SW480 (cell line): ENCODE measurements around the gene MAPK8.

Source experiments
- DNase-seq: peaks from one replicate; pipeline ENCODE4 v3.0.0-alpha.2; 2016; ENCODE audit warnings: low spot score

The MAPK8 gene

GRCh38 chr10:48477141-48477540 is 170.7 kb downstream of the MAPK8 start:
- no peak for DNase-seq

GRCh38 chr10:48477616-48478015 is 171.1 kb downstream of the MAPK8 start:
- no peak for DNase-seq

- DNase-seq: no peak
Observed at GRCh38 chr10:48478469-48478868, 172.0 kb downstream of the MAPK8 start.

- DNase-seq: no peak
Observed at GRCh38 chr10:48478980-48479811, 172.7 kb downstream of the MAPK8 start.

GRCh38 chr10:48480397-48481374 is 174.2 kb downstream of the MAPK8 start:
- DNase-seq: no peak

GRCh38 chr10:48481385-48481784 is 174.9 kb downstream of the MAPK8 start:
- DNase-seq: no peak

- no peak for DNase-seq
Observed at GRCh38 chr10:48482207-48482606, 175.7 kb downstream of the MAPK8 start.

- no peak for DNase-seq
Observed at GRCh38 chr10:48484911-48485310, 178.4 kb downstream of the MAPK8 start.

- no peak for DNase-seq
Observed at GRCh38 chr10:48485711-48486110, 179.2 kb downstream of the MAPK8 start.

GRCh38 chr10:48487244-48487643 is 180.8 kb downstream of the MAPK8 start:
- no peak for DNase-seq
